PC-3 (cell line): Measurements from ENCODE around the gene SPTAN1. TPM values are rescaled to one million over a fixed set of nuclear protein-coding genes. Genes with fewer than 3 reads are reported as not detected.

Source experiments
- ATAC-seq: fragments of 200-7000 bp; cut with Tn5 transposase; 2 replicates; pipeline ENCODE4 v1.9.1; 2020; ENCODE audit warnings: mild to moderate bottlenecking, moderate library complexity
- BruUV-seq: library from RNA; stranded (reverse); fragments of 400-500 nt; replicated peaks from 2 replicates; lab custom pipeline; 2021; lab: Mats Ljungman, UMichigan
- CTCF ChIA-PET: fragments of 300-600 bp; sonication (Branson Sonifier 250); formaldehyde crosslinking; loops from one replicate; lab custom pipeline; 2022; ENCODE audit warnings: antibody characterized with exemption; lab: Charles Lee
- POLR2A ChIA-PET: fragments of 300-600 bp; sonication (Branson Sonifier 250); formaldehyde crosslinking; loops from one replicate; lab custom pipeline; 2022; ENCODE audit warnings: antibody characterized with exemption; ENCODE audit not compliant: unreplicated experiment; lab: Charles Lee
- DNase-seq: peaks from one replicate; pipeline ENCODE4 v3.0.0-alpha.2; 2015
- H2AFZ ChIP-seq: fragments of 300-600 bp; sonication (generic); 2 replicates; pipeline ENCODE4 v1.6.0; 2016; ENCODE audit warnings: antibody characterized with exemption, low read length
- H3F3A ChIP-seq: fragments of 300-600 bp; sonication (generic); one replicate; pipeline ENCODE4 v1.6.0; 2017; ENCODE audit warnings: antibody characterized with exemption, low read length, control low read depth, mild to moderate bottlenecking; ENCODE audit not compliant: unreplicated experiment
- H3K27ac ChIP-seq: fragments of 300-600 bp; sonication (generic); 2 replicates; pipeline ENCODE4 v1.5.1; 2016; ENCODE audit warnings: mild to moderate bottlenecking, low read length
- H3K27me3 ChIP-seq: fragments of 300-600 bp; sonication (generic); 2 replicates; pipeline ENCODE4 v1.6.1; 2016; ENCODE audit warnings: low read length, mixed read lengths
- H3K36me3 ChIP-seq: fragments of 300-600 bp; sonication (generic); 2 replicates; pipeline ENCODE4 v1.6.1; 2016; ENCODE audit warnings: low read depth, mixed run types, low read length, mixed read lengths
- H3K4me1 ChIP-seq: fragments of 300-600 bp; sonication (generic); 2 replicates; pipeline ENCODE4 v1.5.1; 2016; ENCODE audit warnings: low read length; ENCODE audit not compliant: insufficient read depth
- H3K4me2 ChIP-seq: fragments of 300-600 bp; sonication (generic); 2 replicates; pipeline ENCODE4 v1.6.0; 2016; ENCODE audit warnings: low read length
- H3K4me3 ChIP-seq: fragments of 300-600 bp; sonication (generic); 2 replicates; pipeline ENCODE4 v1.5.1; 2016; ENCODE audit warnings: mild to moderate bottlenecking, low read length, mixed read lengths
- H3K79me2 ChIP-seq: fragments of 300-600 bp; sonication (generic); 2 replicates; pipeline ENCODE4 v1.6.1; 2017; ENCODE audit warnings: low read length, mixed read lengths
- H3K9ac ChIP-seq: fragments of 300-600 bp; sonication (generic); 2 replicates; pipeline ENCODE4 v1.6.0; 2016; ENCODE audit warnings: mild to moderate bottlenecking, low read length
- H3K9me2 ChIP-seq: fragments of 300-600 bp; sonication (generic); replicated peaks from 2 replicates; pipeline ENCODE4 v1.6.1; 2016; ENCODE audit warnings: mixed run types, low read length, mixed read lengths
- H3K9me3 ChIP-seq: fragments of 300-600 bp; sonication (generic); 2 replicates; pipeline ENCODE4 v1.6.1; 2016; ENCODE audit warnings: low read length, mixed read lengths
- H4K20me1 ChIP-seq: fragments of 300-600 bp; sonication (generic); 2 replicates; pipeline ENCODE4 v1.6.1; 2016; ENCODE audit warnings: low read length, mixed read lengths
- EZH2 ChIP-seq: fragments of 300-600 bp; sonication (generic); IDR thresholded peaks from one replicate; pipeline ENCODE4 v1.6.1; 2017; ENCODE audit warnings: antibody characterized with exemption, mild to moderate bottlenecking, low read length; ENCODE audit not compliant: unreplicated experiment
- EZH2phosphoT487 ChIP-seq: fragments of 300-600 bp; sonication (generic); IDR thresholded peaks from 2 replicates; pipeline ENCODE4 v1.6.1; 2018; ENCODE audit warnings: mild to moderate bottlenecking, antibody characterized with exemption, low read length, borderline replicate concordance
- intact Hi-C: fragments of 100-400 bp; cut with micrococcal nuclease; formaldehyde crosslinking; loops from 2 replicates; pipeline ENCODE4 v1.9.0; 2023
- total RNA-seq: library from RNA; depleted of rRNA; stranded (reverse); fragments of >200 nt; gene quantifications from 2 replicates; pipeline ENCODE4 v1.2.3, GENCODE V29; 2014
- TF ChIP-seq, protein P1 (sequence below): fragments of 300-600 bp; sonication (generic); conservative IDR thresholded peaks from 2 replicates; pipeline ENCODE4 v1.5.1; 2017; ENCODE audit warnings: antibody characterized with exemption, low read depth, mild to moderate bottlenecking, low read length

Gene SPTAN1
- total RNA-seq, 1 experiment from 2014 or later = 221 TPM

DNA sequence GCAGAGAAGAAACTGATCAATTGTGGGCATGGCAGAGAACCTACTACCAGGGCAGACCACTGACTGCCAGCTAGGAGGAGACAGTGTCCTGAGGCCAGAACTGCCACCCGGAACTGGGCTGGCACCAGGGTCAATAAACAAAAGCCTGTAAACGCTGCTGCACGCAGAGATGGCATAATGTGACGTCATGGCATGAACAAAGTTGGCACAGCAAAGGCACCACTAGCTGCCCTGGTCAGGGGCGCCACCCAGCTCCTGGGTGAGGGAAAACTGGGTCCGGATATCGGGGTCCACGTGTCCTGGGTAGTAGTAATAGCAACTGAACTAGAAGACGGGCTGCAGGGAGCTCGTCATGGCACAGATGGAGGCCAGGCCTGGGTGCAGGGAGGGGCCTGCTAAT is 72.2 kb downstream of the SPTAN1 start:
- no peaks in the 10 kb centered on the region for H3K9me3 ChIP-seq
- H3K27me3 ChIP-seq = no peaks in the 10 kb centered on the region
- H3K9ac ChIP-seq = no peak overlapping the region
- no peak overlapping the region for H2AFZ ChIP-seq
- POLR2A ChIA-PET = no interaction called here
- no peaks in the 10 kb centered on the region for H4K20me1 ChIP-seq
- H3K36me3 ChIP-seq = peaks cover 14% of the 10 kb centered on the region; the same call in 1 of the 2 replicates
- no peaks in the 10 kb centered on the region for H3K79me2 ChIP-seq
- DNase-seq (no peak), ATAC-seq (no peak)
- intact Hi-C loops = no loop called here
- H3K27ac ChIP-seq = no peak overlapping the region
- no peak overlapping the region for H3K4me2 ChIP-seq
- no peak overlapping the region for H3K4me3 ChIP-seq
- H3K9me2 ChIP-seq = no peaks in the 10 kb centered on the region
- CTCF ChIA-PET = no interaction called here
- H3K4me1 ChIP-seq = no peaks in the 10 kb centered on the region
- no peaks in the 10 kb centered on the region for H3F3A ChIP-seq
- no peak for TF ChIP-seq EZH2
- no peak for TF ChIP-seq EZH2phosphoT487
- TF ChIP-seq, protein P1, sequence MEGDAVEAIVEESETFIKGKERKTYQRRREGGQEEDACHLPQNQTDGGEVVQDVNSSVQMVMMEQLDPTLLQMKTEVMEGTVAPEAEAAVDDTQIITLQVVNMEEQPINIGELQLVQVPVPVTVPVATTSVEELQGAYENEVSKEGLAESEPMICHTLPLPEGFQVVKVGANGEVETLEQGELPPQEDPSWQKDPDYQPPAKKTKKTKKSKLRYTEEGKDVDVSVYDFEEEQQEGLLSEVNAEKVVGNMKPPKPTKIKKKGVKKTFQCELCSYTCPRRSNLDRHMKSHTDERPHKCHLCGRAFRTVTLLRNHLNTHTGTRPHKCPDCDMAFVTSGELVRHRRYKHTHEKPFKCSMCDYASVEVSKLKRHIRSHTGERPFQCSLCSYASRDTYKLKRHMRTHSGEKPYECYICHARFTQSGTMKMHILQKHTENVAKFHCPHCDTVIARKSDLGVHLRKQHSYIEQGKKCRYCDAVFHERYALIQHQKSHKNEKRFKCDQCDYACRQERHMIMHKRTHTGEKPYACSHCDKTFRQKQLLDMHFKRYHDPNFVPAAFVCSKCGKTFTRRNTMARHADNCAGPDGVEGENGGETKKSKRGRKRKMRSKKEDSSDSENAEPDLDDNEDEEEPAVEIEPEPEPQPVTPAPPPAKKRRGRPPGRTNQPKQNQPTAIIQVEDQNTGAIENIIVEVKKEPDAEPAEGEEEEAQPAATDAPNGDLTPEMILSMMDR = no peak
- BruUV-seq = no TSS peak

DNA sequence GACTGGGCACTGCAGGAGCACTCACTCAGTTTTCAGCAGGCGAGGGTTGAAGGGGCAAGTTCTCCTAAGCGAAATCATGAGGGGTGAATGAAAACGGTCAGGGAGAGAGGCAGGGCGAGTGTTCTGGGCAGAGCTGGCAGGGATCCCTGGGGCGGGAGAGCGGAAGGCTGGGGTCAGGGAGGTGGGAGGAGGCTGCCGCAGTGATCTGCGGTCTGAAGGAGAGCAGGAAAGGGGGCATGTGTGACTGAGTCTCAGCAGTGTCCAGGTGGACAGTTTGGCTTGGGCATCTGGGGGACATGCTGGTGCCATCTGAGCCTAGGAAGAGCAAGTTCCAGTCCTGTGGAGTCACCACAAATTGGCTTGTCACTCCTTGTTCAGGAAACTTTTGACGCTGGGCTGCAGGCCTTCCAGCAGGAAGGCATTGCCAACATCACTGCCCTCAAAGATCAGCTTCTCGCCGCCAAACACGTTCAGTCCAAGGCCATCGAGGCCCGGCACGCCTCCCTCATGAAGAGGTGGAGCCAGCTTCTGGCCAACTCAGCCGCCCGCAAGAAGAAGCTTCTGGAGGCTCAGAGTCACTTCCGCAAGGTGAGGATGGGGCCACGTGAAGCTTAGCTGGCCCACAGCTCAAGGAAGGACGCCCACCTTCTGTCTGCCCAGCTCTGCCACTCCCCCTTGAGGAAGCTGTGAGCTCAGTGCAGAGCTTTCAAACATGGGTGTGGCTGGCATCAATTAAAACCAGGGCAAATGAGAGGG is 73.2 kb downstream of the SPTAN1 start:
- Histone ChIP-seq H3K4me1 (no peaks in the 10 kb centered on the region), H3K27me3 (no peaks in the 10 kb centered on the region), H3K4me2 (no peak overlapping the region), H3K9me2 (no peaks in the 10 kb centered on the region), H2AFZ (no peak overlapping the region), H3K36me3 (peaks cover 13% of the 10 kb centered on the region; the same call in 1 of the 2 replicates), H4K20me1 (no peaks in the 10 kb centered on the region), H3K9me3 (no peaks in the 10 kb centered on the region), H3K79me2 (no peaks in the 10 kb centered on the region), H3F3A (no peaks in the 10 kb centered on the region), H3K27ac (no peak overlapping the region), H3K4me3 (no peak overlapping the region), H3K9ac (no peak overlapping the region)
- DNase-seq (no peak), ATAC-seq (no peak)
- intact Hi-C loops = no loop called here
- POLR2A ChIA-PET = interaction anchor here (0.6 kb wide), 1 partner anchor 169 kb away, joined by 3 read pairs; no protein-coding TSS in a partner anchor
- CTCF ChIA-PET = no interaction called here
- BruUV-seq = no TSS peak
- TF ChIP-seq EZH2phosphoT487 (no peak), EZH2 (no peak)
- TF ChIP-seq, protein P1 = no peak

DNA sequence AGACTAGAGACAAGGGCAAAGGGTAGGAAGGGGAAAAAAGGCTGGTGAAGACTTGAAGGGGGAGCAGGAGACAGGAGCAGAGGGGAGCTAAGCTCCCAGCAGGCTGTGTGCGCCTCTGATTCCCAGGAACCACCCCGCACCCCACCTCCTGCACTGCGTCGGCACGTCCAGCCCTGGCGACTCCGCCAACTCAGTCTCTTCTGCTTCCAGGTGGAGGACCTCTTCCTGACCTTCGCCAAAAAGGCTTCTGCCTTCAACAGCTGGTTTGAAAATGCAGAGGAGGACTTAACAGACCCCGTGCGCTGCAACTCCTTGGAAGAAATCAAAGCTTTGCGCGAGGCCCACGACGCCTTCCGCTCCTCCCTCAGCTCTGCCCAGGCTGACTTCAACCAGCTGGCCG is 73.8 kb downstream of the SPTAN1 start:
- no peak overlapping the region for H3K27ac ChIP-seq
- no peak overlapping the region for H2AFZ ChIP-seq
- H3K9me3 ChIP-seq = no peaks in the 10 kb centered on the region
- ATAC-seq (no peak), DNase-seq (no peak)
- H3K4me3 ChIP-seq = no peak overlapping the region
- H3K27me3 ChIP-seq = no peaks in the 10 kb centered on the region
- ChIA-PET CTCF (no interaction called here), POLR2A (interaction anchor here (0.6 kb wide), 1 partner anchor 169 kb away, joined by 3 read pairs; no protein-coding TSS in a partner anchor)
- no peaks in the 10 kb centered on the region for H3K79me2 ChIP-seq
- no peaks in the 10 kb centered on the region for H4K20me1 ChIP-seq
- no peak overlapping the region for H3K9ac ChIP-seq
- H3K4me1 ChIP-seq = no peaks in the 10 kb centered on the region
- H3F3A ChIP-seq = no peaks in the 10 kb centered on the region
- intact Hi-C loops = no loop called here
- peaks cover 8% of the 10 kb centered on the region; the same call in 1 of the 2 replicates for H3K36me3 ChIP-seq
- BruUV-seq = TSS peak; percentile 26
- no peaks in the 10 kb centered on the region for H3K9me2 ChIP-seq
- TF ChIP-seq, protein P1 = no peak
- TF ChIP-seq EZH2phosphoT487 = no peak
- no peak for TF ChIP-seq EZH2
- H3K4me2 ChIP-seq = no peak overlapping the region
